NOMO-1 (cell line): Measurements from ENCODE around the gene NDUFB2.
"Not testable (repeated sequence)": the region's sequence is repeated elsewhere in the genome, so short reads cannot be mapped to it uniquely, and the experiment has no call there.

Experiments used
- DNase-seq, 2 experiments: peaks; one replicate each; lab custom pipeline; 2025; ENCODE audit not compliant: unreplicated experiment in 2 of 2; lab: John Stamatoyannopoulos, UW

The NDUFB2 gene

DNA sequence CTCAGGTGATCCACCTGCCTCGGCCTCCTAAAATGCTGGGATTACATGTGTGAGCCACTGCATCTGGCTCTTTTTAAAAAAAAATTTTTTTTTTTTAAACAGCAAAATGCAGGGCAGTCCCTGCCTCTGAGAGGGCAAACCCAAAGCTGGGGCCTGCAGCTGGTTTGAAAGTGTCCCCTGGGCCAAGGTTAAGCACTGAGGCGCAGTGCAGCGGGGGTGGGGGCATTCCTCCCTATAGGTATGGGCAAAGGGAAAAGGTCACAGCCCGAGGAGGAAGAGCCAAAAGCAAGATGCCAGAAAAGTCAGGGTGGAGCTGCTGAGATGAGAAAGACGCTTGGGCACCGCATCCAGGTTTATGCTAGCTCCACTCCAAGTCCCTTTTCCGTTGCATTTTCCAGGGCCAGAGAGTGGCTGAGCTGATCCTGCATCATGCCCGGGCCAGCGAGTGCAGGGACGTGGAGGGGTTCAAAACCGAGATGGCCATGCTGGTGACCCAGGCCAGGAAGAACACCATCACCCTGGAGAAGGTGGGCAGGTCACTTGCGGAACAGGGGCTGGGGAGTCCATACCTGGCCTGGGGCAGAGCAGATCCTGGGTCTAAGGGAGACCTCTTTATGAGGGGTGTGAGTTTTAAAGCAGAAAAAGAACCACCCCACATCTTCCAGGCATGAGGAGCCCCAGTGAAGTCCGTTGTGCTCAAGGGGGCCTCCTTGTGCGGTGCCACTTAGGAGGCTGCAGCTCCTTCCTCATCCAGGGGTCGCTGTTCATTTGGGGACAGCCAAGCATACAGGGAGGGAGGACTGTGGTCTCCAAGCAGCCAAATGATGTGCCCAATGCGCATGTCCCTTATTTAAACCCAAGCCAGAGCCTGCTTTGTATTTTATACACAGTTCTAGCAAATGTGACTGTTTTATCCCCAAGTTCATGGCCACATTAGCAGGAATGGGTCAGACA is 7.0 kb upstream of the NDUFB2 start:
- no peak for DNase-seq

DNA sequence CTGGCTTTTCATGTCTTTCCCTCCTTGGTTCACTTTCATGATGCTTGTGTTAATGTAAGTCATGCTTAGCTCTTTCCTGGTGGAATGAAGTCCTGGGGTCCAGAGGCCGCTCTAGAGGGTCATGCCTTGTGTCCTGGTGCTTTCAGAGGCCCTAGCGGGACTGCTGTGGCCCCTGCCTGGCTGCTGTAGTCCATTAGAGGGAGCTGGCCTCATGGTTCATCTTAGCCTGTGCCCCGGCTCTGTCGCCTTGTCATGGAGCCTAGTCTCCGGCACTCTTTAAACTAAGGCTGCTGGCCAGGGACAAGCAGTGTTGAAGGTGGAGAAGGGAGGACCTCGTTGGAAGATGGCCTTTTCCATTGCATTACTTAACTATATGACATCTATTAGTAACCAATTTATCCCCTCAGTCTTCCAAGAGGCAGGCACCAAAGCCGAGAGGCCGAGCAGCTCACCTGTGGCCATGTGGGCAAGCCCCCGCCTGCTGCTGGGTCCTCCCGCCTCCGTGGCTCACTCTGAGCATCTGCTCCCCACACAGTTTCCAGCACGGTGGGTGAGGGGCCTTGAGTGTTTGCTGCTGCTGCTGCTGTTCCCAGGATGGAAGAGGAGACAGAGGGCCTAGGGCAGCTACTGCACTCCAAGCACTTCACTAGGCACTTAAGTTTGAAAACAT is 5.0 kb upstream of the NDUFB2 start:
- no peak for DNase-seq

DNA sequence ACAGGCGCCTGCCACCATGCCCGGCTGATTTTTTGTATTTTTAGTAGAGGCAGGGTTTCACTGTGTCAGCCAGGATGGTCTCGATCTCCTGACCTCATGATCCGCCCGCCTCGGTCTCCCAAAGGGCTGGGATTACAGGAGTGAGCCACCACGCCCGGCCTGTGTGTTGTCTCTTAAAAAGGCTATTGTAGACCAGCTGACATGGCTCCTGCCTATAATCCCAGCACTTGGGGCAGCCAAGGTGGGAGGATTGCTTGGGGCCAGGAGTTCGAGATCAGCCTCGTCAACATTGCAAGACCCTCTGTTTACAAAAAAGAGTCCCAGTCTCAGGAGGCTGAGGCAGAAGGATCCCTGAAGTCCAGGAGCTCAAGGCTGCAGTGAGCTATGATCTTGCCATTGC is 2.7 kb upstream of the NDUFB2 start:
- not testable (repeated sequence) for DNase-seq

DNA sequence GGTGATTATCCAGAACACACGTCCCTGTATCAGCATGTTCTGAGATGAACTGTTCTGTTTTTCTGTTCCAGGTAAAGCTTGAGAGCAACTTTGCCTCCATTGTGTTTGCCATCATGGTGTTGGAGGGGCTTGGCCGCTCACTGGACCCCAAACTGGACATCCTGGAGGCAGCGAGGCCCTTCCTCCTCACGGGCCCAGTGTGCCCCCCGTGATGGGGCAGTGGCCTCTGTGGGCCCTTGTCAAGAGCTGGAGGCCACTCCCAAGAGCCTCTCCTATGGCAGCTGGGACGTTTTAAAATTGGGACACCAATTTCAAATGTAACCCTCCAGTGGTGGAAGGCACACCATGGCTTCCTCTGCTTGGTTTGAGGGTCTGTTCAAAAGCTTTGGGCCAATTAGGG is 1.9 kb upstream of the NDUFB2 start:
- no peak for DNase-seq

DNA sequence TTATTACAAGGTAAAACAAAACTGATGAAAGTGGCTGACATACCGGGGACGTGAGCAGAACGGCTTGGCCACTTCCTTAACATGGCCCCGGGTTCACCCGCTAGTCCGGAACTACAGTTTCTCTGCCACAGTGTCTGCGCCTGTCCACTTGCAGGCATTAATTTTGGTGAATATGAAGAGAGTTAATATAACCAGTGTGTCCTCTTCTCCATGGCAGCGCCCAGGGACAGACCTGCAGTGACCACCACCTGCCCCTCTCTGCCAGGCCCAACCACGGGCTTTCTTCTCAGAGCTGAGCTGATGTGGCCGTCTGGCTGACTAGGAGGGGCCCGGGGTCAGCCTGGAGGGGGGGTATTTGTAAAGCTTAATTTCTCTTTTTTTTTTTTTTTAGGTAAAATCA is 1.1 kb upstream of the NDUFB2 start:
- no peak for DNase-seq

- DNase-seq: no peak
Observed at GRCh38 chr7:140696024-140696679, 356 bp upstream of the NDUFB2 start.

DNA sequence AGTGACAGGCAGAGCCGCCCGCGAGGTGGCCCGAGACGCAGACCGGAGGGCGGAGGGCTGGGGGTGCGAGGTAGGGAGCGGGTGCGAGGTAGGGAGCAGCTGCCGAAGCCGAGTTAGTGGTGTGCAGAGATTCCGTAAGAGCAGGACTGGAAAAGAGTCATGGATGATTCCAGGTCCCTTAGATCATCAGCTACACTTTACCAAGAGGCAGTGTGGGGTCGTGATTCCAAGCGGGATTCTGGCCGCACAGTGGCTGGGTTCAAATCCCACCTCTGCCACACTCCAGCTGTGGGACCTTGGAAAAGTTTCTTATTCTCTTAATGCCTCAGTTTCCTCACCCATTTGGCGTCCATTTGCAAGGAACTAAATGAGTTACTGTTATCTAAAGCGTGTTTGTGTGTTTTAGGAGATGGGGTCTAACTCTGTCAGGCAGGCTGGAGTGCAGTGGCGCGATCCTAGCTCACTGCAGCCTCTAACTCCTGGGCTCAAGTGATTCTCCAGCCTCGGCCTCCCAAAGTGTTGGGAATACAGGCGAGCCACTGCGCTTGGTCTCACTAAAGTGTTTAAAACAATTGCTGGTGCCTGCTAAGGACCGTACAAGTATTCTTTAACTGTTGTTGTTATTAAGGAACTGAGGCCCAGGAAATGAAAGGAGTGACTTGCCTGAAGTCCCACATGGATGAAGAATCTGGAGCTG is 1.1 kb downstream of the NDUFB2 start:
- DNase-seq: no peak

DNA sequence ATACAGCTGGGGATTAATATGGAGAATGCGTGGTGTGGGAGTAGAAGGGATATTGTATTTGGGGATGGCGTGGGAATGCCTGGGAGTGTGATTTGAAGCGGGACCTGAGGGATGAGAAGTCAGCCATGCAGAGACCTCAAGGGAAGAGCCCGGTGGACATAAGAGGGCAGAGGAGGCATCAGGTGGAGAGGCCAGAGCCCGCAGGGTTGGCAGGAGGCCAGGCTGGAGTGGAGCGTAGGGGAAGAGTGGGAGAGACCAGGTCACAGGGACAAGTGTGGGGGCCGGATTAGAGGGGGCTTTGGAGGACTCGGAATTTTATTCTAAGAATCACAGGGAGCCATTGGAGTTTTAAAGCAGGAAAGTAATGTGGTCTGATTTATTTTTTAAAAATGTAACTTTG is 2.0 kb downstream of the NDUFB2 start:
- no peak for DNase-seq

- DNase-seq: no peak
Observed at GRCh38 chr7:140702774-140703173, 6.3 kb downstream of the NDUFB2 start.

DNA sequence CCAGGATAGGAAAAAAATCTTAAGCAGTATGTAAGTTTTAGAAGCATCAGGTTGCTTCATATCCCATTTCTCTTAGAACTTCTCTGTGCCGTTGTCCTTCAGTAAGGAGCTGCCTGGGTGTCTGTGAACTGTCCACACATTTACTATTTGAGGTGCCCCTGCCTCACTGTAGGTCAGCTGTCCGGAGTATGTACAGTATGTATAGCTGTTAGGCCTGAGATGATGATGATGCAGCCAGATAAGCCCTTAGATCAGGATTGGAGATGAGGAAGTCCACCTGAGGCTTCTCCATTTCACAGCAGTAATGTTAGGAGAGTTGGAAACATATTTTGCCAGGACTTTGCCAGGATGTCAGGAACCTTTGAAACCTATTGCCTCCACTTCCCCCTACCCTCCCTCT is 7.7 kb downstream of the NDUFB2 start:
- no peak for DNase-seq

DNA sequence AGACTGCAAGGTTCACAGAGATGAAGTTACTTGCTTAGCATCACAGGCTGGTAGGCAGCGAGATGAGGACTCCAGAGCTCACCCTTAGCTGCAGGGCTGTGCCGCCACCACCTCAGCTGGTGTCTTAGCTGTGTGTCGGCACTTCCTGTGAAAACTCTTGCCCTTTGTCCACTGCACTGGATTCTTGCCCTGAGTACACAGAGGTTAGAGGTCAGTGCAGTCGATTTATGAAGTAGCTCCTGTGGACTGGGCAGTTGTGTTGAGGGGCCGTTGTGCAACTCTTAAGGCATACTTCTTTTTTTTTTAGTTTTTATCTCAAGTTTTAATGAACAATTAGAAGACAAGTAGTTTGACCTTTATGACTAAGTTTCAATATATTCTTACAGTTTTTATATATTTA is 10.6 kb downstream of the NDUFB2 start:
- no peak for DNase-seq

GRCh38 chr7:140708764-140709163 is 12.3 kb downstream of the NDUFB2 start:
- DNase-seq: not testable (repeated sequence)

DNA sequence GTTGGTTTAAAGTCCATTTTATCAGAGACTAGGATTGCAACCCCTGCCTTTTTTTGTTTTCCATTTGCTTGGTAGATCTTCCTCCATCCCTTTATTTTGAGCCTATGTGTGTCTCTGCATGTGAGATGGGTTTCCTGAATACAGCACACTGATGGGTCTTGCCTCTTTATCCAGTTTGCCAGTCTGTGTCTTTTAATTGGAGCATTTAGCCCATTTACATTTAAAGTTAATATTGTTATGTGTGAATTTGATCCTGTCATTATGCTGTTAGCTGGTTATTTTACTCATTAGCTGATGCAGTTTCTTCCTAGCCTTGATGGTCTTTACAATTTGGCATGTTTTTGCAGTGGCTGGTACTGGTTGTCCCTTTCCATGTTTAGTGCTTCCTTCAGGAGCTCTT is 15.9 kb downstream of the NDUFB2 start:
- not testable (repeated sequence) for DNase-seq

DNA sequence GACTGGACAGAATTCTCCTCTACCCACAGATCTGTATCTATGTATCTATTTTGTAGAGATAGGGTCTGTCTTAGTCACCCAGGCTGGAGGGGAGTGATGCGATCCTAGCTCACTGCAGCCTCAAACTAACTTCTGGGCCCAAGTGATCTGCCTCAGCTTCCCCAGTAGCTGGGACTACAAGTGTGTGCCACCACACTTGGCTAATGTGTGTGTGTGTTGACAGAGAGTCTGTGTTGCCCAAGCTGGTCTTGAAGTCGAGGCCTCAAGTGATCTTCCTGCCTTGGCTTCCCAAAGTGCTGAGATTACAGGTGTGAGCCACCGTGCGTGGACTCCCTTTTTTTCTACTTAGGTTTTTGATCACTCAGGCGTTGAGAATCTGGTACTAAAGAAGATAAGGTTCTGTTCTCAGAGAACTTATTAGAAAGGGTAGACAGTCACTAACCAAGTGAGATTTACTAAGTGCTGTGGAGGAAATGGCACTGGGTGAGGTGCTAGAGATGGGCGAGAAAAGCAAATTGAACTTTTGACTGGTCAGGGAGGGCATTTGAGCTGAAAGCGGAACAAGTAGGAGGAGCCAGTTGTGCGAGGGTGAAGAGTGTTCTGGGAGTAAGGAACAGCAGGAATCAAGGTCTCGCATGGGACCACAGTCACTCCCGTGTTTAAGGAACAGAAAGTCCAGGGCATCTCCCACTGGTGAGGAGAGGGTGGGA is 18.0 kb downstream of the NDUFB2 start:
- no peak for DNase-seq

GRCh38 chr7:140719721-140720120 is 23.2 kb downstream of the NDUFB2 start:
- peak in 1 of 2 experiments; percentile 15 for DNase-seq

DNA sequence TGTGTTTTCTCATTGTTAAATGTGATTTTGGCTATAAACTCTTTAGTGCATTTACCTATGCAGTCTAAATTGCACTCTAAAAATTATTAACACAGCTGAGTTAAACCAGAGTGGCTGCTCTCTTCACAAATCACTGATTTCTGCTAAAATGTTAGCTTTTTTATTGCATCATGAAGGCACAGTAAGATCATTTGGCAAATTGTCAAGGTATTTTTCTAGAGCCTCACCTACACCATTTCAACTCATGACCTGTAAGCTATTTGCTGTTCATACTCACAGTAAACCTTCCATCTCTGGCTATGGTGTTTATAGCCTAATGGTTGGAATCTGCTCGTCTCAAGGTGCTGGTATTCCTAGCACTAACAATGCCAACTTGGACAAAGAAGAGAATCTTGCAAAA is 25.7 kb downstream of the NDUFB2 start:
- no peak for DNase-seq

DNA sequence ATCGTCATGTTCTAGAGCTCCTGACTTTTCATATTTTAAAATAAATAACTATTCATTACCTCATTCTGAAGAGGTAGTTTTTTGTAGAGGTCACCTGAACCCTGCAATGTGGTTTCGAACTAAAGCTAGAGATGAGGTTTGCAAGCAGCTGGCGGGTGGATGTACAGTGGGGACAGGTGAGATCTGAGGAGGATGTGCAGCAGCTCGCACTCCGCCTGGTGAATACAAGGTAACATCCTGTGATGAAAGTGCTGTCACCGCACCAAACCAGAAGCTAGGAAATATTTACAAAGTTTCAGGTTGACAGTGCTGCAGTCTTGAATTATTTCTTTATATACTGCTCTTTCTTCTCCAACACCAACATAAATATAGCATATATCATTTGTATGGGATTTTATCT is 26.5 kb downstream of the NDUFB2 start:
- DNase-seq: no peak

DNA sequence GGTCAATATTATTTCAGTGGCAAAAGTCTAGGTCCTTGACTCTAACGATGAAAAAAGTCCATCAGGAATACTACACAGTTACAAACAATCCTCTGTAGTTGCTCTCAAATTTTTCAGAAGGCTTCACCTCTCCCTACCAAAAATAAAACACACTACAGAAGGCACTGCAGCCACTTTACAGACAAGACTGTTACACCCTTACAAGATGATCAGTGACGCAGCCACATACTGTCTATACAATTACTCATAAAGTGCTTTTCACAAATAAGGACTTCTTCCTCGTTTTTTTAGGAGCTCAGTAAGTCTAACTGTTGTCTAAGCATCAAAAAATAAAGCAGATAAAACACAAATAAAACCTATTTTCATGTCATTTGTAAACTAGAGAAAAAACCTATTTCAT is 27.1 kb downstream of the NDUFB2 start:
- DNase-seq: no peak

- DNase-seq: no peak
Observed at GRCh38 chr7:140724706-140725105, 28.2 kb downstream of the NDUFB2 start.

DNA sequence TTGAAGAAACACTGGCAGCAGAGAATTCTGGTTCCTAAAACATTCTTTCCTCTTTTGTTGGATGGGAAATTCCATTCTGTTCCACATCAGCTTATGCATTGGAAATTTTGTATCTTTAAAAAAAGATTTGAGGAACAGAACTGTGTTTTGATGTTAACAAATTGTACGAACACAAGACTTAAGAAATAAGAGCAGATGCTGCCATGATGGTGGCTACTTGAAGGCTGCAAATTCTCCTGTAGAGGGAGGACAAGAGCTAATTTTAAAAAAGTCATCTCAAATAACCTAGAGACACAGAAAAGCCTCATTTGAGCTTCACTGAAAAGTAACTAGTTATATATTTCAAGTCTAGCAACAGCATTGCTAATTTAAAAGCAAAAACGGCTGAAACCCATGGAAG is 29.8 kb downstream of the NDUFB2 start:
- DNase-seq: no peak
